ENCODE results near the gene OTOP1.
"Not testable (repeated sequence)": the region's sequence is repeated elsewhere in the genome, so short reads cannot be mapped to it uniquely, and the experiment has no call there.

- TF ChIP-seq CREB5 (CRISPR knock-in tag; IDR thresholded peaks at IDR 0.05; ENCODE audit: low read depth); RARB (CRISPR knock-in tag; IDR thresholded peaks at IDR 0.05); ZFP30 (CRISPR knock-in tag; IDR thresholded peaks at IDR 0.05); ZFP3 (CRISPR knock-in tag; IDR thresholded peaks at IDR 0.05); ZNF565 (CRISPR knock-in tag; conservative IDR thresholded peaks at IDR 0.05; ENCODE audit: low read depth); ARNTL (CRISPR knock-in tag; IDR thresholded peaks at IDR 0.05; ENCODE audit: borderline replicate concordance, low read depth); CSRNP3 (CRISPR knock-in tag; IDR thresholded peaks at IDR 0.05); SNAI2 (CRISPR knock-in tag; IDR thresholded peaks at IDR 0.05); PATZ1 (CRISPR knock-in tag; IDR thresholded peaks at IDR 0.05; ENCODE audit: borderline replicate concordance); TOX (CRISPR knock-in tag; IDR thresholded peaks at IDR 0.05; ENCODE audit: borderline replicate concordance); ZNF70 (CRISPR knock-in tag; IDR thresholded peaks at IDR 0.05); GLIS3 (CRISPR knock-in tag; IDR thresholded peaks at IDR 0.05): not testable (repeated sequence)
Measured at GRCh38 chr4:4188557-4188956, 38.2 kb downstream of the OTOP1 start.
